ENCODE data around the gene EBF3.

EBF3 gene

DNA sequence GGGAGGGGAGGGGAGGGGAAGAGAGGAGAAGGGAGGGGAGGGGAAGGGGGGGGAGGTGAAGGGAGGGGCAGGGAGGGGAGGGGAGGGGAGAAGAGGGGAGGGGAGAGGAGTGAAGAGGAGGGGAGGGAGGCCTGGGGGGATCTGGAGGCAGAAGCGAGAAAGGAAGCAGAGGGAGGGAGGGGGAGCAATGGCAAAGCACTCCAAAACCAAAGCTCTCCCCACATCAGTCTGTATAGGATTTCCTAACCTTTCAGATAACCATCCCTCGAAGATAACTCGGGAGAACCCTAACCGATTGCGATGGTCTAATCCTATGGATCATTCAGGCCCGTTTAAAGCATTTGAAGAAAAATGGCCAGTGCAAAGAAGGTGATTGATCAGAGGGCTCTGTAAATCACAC lies 19.0 kb downstream of the EBF3 start:
- DNase-seq (ENCODE audit: low read depth): no peak

DNA sequence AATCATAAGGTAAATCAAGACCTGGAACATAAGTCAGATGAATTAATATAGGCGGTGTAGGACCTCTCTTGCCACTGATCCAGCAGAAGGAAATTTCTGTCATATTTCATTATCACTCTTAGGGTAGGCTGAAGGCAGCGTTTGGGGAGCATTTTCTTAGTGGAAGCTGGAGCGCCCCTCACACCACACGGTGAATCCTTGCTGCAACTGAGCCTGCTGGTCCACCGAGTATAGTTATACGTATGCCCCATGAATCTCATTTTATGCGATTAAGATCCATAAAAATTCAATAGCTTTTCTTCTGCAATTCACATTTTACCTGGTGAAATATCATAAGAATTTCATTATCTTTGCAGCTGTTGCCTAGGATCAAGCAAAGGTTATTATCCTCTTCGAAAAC lies 19.6 kb downstream of the EBF3 start:
- DNase-seq (ENCODE audit: low read depth): no peak

DNA sequence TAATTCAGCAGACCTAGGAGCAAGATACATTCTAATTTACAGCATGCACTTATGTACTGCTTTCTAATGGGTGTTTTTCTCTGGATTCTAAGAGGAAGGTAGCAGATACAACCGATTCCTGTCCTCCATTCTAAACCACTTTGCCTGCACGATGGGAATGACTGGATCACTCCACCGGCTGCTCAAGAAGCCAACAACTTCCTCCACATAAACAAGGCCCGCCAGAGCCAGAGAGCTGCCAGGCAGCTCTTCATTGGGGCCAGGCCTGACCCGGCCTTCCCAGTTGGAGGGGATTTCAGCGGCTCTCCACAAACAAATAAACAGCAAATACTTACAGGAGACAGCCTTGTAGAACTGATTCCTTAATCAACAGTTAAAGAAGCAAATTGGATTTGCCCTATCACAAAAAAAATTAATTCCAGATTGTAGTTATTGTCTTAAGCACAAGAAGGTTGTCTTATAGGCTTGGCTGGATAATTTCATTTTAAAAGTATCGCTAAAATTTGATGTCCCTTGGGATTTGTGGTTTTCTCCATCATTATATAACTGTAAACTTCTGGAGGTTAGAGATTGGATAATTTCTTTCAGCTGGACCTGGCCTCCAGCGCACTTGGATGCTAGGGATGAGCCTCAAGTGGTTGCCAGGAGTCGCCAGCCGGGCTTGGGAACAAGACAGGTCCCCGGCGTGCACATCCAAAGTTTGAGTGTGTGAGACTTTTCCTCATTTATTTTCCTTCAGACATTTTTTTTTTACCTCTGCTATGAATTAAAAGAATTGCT lies 20.9 kb downstream of the EBF3 start:
- DNase-seq (ENCODE audit: low read depth): no peak

DNA sequence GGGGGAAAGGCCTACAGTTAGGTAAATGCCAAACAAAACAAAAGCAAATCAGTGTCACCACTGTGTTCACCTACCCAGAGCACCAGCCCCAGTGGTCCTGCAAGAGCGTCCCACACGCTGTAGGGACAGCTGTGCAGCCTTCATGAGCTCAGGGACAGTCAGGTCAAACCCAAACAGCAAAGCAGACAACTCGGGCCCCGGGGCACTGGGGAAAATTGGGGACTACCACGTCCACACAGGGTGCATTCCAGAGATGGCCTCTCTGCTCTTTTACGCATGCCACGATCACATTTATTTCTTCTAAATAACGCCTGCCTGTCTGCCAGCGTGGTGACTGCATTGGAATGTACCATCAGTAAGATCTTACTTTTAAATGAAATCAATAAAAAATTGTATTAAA lies 21.7 kb downstream of the EBF3 start:
- DNase-seq (ENCODE audit: low read depth): no peak

DNA sequence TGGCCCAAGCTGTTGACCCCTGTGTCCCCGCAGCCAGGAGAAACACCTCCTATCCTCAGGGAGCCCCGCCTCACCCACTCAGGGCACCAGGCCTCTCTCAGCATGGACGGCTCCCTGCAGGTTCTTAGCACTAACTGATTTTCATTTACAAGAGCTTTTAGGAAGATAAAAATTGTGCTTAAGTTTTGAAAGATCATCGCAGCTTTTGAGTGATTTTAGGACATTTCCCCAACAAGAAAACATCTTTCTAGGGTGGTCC lies 22.1 kb downstream of the EBF3 start:
- no peak for DNase-seq (ENCODE audit: low read depth)

GRCh38 chr10:129941199-129942018 lies 22.7 kb downstream of the EBF3 start:
- DNase-seq (ENCODE audit: low read depth): no peak

DNA sequence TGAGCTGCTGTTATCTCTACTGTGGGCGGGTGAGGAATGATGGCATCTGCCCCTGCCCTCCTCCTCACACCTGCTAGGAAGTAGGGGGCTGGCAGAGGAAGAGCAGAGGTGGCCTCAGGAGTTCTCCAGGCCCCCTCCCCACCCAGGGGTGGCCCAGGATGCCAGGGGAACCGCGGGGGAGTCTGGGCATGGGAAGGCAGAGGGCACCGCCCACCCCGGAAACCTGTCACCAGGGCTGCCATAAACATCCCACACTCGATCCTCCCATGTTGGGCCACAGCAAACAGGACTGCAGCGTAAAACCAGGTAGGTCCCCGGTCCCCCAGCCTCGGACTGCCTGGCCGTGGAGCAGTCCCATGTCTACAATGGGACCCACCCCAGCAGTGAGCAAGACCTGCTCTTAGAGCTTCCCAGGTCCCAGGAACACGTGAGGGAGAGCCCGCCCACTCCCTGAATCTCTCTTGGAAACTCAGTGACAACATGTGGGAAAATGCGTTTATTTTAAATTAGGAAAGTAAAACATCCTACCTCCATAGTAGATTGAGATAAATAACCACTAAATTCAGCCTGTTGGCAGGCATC lies 23.4 kb downstream of the EBF3 start:
- no peak for DNase-seq (ENCODE audit: low read depth)

DNA sequence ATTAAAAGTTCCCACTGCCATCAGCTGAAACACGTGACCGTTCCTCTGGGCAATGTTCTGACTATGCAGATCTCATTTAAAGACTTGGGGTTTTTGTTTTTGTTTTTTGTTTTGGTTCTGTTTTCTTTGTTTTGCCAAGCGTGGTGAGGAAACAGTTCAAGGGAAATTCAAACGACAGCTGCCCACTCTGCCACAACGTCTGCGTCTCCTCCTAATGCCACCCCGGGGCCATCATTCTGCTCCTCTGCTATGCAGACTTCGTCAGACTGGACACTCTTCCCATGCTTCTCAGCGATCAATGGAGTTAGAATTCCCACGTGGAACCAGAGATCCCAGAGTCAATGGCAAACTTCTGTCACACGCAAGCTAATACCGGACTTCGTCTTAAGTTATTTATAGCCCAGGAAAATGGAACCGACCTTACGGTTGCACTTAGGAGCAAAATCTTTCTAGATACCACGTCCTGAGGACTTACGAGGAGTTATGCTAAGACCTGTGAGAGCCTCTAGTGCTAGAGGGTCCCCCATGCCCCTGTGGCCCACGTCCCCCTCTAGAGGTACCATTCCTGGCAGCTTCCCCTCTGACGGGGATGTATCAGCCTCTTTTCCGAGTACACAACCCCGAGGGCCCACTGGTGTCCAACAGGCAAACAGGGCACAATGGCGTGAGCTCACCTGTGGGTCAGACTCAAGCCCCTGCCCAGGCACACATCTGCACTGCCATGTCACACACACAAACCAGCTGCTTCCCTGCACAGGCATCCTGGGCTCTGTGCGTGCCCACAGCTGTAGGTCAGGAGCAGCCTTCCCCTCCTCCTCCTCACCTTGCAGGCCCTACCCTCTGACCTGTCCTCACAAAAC lies 24.4 kb downstream of the EBF3 start:
- no peak for DNase-seq (ENCODE audit: low read depth)

DNA sequence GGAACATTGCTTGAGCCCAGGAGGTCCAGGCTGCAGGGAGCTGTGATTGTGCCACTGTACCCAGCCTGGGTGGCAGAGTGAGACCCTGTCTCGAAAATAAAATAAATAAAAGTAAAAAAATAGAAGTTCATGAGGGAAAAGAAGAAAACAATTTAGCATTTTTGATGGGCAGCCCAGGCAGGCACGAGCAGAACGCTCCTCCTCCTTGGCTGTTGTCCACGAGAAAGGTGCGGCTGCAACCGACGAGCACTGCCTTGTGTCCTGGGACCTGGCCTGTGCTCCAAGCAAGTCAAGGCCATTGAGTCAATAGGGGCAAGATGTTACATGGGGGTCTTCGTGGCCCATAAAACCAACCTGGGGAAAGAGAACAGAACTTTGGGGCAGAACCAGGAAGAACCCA lies 25.6 kb downstream of the EBF3 start:
- DNase-seq (ENCODE audit: low read depth): no peak

- DNase-seq (ENCODE audit: low read depth): no peak
Observed at GRCh38 chr10:129937351-129937751, 26.7 kb downstream of the EBF3 start.

- DNase-seq (ENCODE audit: low read depth): no peak
Observed at GRCh38 chr10:129936923-129937300, 27.2 kb downstream of the EBF3 start.

- no peak for DNase-seq (ENCODE audit: low read depth)
Observed at GRCh38 chr10:129936266-129936922, 27.7 kb downstream of the EBF3 start.

- no peak for DNase-seq (ENCODE audit: low read depth)
Observed at GRCh38 chr10:129935867-129936152, 28.3 kb downstream of the EBF3 start.

GRCh38 chr10:129935102-129935866 lies 28.8 kb downstream of the EBF3 start:
- no peak for DNase-seq (ENCODE audit: low read depth)

DNA sequence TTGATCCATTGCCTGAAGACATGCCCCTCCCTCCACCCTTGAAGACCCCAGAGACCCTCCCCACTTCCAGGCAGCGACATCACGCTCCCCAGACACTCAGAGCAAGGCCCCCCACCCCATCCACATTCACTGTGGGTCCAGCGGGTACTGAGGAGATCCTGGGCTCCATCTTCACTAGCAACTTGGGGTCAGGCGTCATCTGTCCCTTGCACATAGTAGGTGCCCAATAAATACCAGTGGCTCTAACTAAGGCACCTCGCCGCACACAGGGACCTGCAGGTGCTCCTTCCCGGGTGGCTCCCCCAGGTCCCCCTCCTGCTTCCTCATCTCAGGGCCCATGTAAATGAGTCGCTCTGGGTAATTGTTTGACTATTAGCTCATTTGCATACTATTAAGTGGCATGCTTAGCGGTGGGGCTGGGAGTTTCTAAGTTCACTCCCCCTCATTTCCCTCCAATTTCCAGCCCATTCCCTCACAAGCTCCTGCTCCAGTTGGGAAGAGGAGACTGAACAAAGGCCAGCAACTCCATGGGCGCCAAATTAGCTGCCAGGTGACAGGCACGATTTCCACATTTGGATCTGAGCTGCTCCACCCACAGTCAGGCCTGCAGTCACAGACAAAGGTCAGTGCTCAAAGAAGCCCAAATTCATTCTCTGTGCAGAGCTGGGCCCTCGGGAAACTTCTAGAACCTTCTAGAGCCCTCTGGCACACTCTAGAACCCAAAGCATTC lies 29.7 kb downstream of the EBF3 start:
- no peak for DNase-seq (ENCODE audit: low read depth)

- DNase-seq (ENCODE audit: low read depth): no peak
Observed at GRCh38 chr10:129933456-129934092, 30.5 kb downstream of the EBF3 start.

- DNase-seq (ENCODE audit: low read depth): no peak
Observed at GRCh38 chr10:129932751-129933433, 31.2 kb downstream of the EBF3 start.

DNA sequence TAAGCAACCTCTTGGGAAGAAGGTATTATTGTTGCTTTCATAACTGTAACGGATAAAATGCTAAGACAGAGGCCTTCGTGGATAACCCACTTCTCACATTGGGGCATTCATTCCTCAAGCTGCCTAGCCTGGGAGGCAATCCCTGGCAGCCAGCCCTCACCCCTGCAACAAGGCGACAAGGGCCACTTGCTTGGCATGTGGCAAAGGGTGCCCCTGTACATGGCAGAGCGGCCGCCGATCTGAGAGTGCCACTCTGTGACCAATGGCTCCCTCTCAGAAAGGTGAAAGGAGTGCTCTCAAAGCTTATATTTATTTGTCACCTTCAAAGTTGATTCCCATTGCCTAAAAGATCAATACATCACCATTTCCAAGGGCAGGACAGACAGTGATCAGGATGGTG lies 31.9 kb downstream of the EBF3 start:
- DNase-seq (ENCODE audit: low read depth): no peak
